ENCODE results near the gene SRD5A1.
"Not testable (repeated sequence)": the region's sequence is repeated elsewhere in the genome, so short reads cannot be mapped to it uniquely, and the experiment has no call there.

GRCh38 chr5:6645571-6646362 lies 12.5 kb downstream of the SRD5A1 start:
- TF ChIP-seq CTCF, EP300 (IDR thresholded peaks at IDR 0.05): not testable (repeated sequence)

Measured in gastroesophageal sphincter (tissue), 3 donors.